ENCODE data around the gene RXFP4.

Gene RXFP4

GRCh38 chr1:155961937-155962336, 20.5 kb downstream of the RXFP4 start:
- peak; percentile 87 for DNase-seq (ENCODE audit: low spot score)

- no peak for DNase-seq (ENCODE audit: low spot score)
Observed at GRCh38 chr1:155962599-155963211, 21.3 kb downstream of the RXFP4 start.

- DNase-seq (ENCODE audit: low spot score), result no peak
Observed at GRCh38 chr1:155964193-155964592, 22.8 kb downstream of the RXFP4 start.

- no peak for DNase-seq (ENCODE audit: low spot score)
Observed at GRCh38 chr1:155966135-155966534, 24.7 kb downstream of the RXFP4 start.

- no peak for DNase-seq (ENCODE audit: low spot score)
Observed at GRCh38 chr1:155966750-155967149, 25.3 kb downstream of the RXFP4 start.

- no peak for DNase-seq (ENCODE audit: low spot score)
Observed at GRCh38 chr1:155967341-155968050, 26.1 kb downstream of the RXFP4 start.

- no peak for DNase-seq (ENCODE audit: low spot score)
Observed at GRCh38 chr1:155968051-155968400, 26.6 kb downstream of the RXFP4 start.

GRCh38 chr1:155968670-155969069, 27.2 kb downstream of the RXFP4 start:
- no peak for DNase-seq (ENCODE audit: low spot score)

- DNase-seq (ENCODE audit: low spot score), result no peak
Observed at GRCh38 chr1:155969377-155969791, 27.9 kb downstream of the RXFP4 start.

- DNase-seq (ENCODE audit: low spot score), result no peak
Observed at GRCh38 chr1:155970531-155971167, 29.2 kb downstream of the RXFP4 start.

- no peak for DNase-seq (ENCODE audit: low spot score)
Observed at GRCh38 chr1:155971910-155972809, 30.7 kb downstream of the RXFP4 start.

- DNase-seq (ENCODE audit: low spot score), result no peak
Observed at GRCh38 chr1:155973723-155974122, 32.3 kb downstream of the RXFP4 start.

- DNase-seq (ENCODE audit: low spot score), result no peak
Observed at GRCh38 chr1:155974208-155975115, 33.0 kb downstream of the RXFP4 start.

GRCh38 chr1:155975375-155976061, 34.1 kb downstream of the RXFP4 start:
- DNase-seq (ENCODE audit: low spot score), result no peak

GRCh38 chr1:155976062-155976912, 34.8 kb downstream of the RXFP4 start:
- DNase-seq (ENCODE audit: low spot score), result no peak

- no peak for DNase-seq (ENCODE audit: low spot score)
Observed at GRCh38 chr1:155976913-155977689, 35.7 kb downstream of the RXFP4 start.

- no peak for DNase-seq (ENCODE audit: low spot score)
Observed at GRCh38 chr1:155977690-155978324, 36.4 kb downstream of the RXFP4 start.

- peak; percentile 62 for DNase-seq (ENCODE audit: low spot score)
Observed at GRCh38 chr1:155978325-155978972, 37.0 kb downstream of the RXFP4 start, which contains the start of gene ARHGEF2. TSS of gene ARHGEF2 (minus strand) at chr1:155978547. CDS start at chr1:155978427, 120 bp downstream.

Data from LoVo (cell line).